CD4-positive, alpha-beta T cell treated with Interleukin-4 for 1 hour (primary cell): ENCODE measurements around the gene PTPN22.
"Not testable (repeated sequence)": the region's sequence is repeated elsewhere in the genome, so short reads cannot be mapped to it uniquely, and the experiment has no call there.

Source experiments
- DNase-seq, 2 donors: peaks; one replicate each; pipeline ENCODE4 v3.0.0-alpha.2; 2020 to 2022

The PTPN22 gene

DNA sequence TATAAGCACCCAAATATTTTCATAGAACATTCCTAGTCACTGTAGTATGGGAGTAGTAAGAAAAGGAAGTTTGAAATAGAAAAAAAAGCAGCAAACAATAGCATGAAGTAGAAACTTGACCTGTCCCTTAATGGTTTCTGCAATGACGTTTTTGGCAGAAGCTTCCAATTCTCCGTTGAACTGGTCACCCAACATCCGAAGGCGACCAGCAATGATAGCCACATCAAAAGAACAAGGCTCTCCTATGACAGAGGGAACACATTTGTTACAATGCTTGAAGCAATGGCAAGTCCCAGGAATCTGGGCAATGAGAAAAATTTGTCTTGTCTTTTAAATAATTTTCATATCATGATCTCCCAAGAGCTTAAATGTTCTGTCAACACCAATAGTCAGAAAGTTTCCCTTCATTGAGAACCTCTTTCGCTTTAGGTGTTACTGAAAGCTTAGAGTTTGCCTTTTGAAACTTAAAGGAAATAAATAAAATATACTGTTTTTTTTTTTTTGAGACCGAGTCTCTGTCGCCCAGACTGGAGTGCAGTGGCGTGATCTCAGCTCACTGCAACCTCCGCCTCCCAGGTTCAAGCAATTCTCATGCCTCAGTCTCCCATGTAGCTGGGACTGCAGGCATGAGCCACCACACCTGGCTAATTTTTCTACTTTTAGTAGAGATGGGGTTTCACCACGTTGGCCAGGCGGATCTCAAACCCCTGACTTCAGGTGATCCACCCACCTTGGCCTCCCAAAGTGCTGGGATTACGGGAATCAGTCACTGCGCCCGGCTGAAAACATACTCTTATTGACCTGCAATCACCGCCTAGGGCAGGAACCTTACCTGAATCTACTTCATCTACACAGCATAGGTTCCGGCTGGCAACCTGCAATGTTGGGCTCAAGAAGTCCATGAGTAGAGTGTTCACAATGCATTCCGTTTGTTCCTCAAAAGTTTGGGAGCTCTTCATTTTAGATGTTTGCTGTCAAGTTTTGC lies 15.2 kb upstream of the PTPN22 start:
- DNase-seq, result no peak

DNA sequence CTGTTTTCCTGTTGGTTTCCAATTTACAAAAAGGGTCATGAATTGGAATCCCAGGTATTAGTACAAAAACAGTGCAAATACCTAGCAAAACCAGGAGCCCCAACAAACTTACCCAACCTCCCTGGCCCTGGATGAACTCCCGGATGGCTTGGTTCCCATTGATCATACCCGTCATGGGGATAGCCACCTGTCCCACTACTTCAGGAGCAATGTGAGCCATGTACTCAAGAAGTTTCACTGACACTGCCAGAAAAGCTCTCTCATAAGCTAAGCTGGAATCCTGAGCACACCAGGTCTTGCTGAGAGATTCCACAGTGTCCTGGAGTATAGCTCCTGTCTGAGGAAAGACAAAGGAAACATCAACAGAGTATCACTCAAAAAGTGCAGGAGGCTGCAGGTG lies 10.1 kb upstream of the PTPN22 start:
- no peak for DNase-seq

DNA sequence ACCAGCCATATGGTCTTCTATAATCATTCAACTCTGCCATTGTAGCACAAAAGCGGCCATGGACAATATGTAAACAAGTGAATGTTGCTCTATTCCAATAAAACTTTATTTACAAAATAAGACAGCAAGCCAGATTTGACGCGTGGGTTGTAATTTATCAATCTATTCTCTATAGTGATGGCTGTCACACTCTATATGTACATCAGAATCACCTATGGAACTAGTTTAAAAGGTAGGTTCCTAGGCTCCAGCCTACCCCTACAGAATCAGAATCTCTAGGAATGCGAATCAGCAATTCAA lies 8.2 kb upstream of the PTPN22 start:
- DNase-seq, result no peak

DNA sequence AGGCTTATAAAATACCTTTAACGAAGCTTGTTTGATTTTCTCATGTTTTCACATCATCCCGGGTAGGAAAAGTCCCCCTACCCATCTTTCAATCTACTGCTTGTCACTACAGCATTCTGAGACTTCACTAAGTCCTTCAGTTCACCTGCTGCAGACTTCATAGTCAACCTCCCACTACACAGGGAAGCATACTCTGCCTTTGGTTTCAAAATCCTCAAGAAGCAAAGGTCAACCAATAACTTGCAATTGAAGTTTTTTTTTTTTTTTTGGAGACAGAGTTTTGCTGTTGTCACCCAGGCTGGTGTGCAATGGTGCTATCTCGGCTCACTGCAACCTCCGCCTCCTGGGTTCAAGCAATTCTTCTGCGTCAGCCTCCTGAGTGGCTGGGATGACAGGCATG lies 4.7 kb upstream of the PTPN22 start:
- DNase-seq, result no peak

DNA sequence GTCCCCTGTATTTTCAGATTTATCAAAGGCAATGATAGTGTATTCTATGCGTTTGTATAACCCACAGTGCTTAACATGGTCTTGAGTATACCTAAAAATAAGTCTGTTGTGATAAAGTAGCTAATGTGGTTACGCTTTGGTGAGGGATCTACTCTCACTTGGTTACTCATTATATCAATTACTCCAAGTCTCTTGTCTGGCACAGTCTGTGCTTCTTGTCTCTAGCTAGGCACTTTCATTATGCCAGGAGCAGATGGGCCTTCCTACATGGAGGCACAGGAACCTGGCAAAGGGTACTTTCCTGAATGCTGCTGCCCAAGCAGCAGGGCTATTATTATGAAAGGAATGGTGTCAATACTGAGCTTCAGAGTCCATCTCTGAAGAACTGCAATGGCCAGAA lies 4.2 kb upstream of the PTPN22 start:
- no peak for DNase-seq

DNA sequence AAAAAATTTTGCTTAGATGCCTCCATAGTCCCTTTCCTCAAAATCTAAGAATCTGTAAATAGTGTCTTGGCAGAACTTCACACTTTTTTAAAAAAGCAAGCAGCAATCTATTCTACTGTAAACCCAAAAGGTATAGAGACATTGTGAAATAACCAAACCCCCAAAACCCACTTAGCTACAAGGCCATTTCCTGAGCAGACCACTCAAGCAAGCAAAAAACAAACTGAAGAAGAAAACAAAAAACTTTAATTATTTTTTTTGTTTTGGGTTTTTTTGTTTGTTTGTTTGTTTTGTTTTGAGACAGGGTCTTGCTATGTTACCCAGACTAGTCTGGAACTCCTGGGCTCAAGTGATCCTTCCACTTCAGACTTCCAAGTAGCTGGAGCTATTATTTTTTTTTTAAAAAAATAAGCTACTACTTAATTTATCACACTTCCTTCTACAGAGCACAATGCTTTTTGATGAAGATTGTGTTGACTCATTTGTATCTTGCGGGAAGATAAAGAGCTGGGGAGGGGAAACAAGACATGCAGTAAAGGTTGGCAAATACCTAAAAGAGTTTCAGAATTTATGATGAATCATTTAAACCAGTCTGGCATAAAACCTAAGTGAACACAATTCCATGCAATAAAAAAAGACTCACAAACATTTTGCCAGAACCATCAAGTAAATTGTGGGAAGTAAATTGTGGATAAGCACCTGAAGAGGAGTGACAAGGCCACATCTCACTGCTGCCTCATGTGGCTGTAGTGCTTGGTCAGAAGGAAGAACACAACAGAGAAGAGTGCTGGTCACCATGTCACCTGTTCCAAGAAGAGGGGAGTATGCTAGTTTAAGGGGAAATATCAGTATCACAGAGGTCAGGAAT lies 2.7 kb upstream of the PTPN22 start:
- DNase-seq, result peak in 1 of 2 donors; percentile 50

DNA sequence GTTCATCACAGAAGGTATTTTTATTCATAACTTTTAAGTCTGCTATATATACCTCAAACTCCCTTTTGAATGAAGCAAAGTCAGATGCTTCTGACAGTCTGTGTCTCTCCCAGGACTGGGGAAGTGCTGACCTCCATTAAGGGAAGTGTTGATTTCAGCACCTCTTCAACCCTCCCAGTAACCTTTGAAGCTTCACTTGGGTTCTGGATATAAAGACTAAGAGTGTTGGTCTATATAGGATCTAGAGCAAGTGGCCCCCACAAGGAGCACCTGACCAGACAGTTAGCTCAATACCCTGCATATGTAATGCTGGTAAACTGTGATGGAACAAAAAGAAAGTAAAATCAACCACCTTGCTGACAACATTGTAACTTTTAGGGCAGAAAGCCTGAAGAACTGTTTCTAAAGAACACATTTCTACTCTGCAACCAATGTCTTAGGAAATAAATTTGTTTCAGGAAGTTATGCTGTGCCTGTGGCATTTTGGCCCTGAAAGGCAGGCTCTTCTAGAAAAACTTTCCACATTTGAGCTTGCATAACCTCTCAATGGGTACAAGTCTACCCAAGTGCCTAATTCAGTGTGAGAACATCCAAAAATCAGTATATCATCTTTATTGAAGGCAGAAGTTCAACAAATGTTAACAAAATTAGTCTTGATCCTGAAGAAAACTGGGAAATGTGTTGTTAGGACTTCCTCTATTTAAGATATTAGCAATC lies 865 bp upstream of the PTPN22 start:
- DNase-seq, result peak in 1 of 2 donors; percentile 56

DNA sequence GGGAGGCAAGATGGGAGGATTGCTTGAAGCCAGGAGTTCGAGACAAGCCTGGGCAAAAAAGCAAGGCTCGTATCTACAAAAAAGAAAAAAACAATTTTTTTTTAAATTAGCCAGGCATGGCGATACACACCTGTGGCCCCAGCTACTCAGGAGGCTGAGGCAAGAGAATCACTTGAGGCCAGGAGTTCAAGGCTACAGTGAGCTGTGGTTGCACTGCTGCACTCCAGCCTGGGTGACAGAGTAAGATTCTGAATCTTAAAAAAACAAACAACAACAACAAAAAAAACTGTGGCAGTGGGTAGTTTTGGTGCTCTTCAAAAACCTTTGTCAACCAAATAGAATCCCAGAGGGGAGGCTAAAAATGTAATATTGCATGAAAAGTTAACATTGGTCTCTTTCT lies 734 bp downstream of the PTPN22 start:
- DNase-seq, result peak in 1 of 2 donors; percentile 32

DNA sequence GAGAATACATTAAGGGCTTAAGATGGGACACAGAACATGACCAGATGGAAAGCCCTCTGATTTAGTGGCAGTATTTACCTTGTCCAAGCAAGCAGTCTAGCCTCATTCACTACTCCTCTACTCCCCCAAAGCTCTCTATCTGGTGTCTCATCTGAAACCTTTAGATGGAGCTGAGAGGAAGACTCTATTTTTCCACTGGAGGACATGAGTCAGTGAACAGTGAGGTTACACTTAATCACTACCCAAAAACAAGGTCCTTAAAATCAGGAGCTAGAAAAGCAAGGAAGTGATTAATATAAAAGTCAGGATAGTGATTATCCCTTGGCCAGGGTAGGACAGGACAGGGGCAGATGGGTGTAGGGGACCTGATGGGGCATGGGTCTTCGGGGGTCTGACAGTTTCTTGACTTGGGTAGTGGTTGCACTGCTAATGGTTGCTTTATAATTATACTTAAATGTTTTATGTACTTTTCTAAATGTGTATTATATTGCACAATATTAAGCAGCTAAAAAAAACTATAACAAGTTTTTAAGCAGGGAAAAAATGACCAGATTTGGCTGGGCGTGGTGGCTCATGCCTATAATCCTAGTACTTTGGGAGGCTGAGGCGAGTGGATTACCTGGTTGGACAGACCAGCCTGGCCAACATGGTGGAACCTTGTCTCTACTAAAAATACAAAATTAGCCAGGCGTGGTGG lies 3.0 kb downstream of the PTPN22 start:
- no peak for DNase-seq

DNA sequence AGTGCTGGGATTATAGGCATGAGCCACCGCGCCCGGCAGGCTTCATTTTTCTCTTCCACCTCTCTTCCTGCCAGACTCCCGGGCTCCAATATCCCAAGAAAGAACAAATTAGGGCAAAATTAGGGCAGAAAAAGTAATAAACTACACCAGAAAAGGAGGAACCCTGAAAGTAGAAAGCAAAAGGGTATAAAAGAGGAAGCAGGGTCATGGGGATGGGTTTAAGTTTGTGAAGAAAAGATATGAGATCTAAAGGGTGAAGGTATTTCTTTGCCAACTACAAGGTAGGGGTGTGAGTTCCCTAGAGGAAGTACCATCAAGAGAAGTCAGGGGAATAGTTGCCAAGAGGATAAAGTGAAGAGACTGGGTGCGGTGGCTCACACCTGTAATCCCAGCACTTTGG lies 9.9 kb downstream of the PTPN22 start:
- DNase-seq, result no peak

DNA sequence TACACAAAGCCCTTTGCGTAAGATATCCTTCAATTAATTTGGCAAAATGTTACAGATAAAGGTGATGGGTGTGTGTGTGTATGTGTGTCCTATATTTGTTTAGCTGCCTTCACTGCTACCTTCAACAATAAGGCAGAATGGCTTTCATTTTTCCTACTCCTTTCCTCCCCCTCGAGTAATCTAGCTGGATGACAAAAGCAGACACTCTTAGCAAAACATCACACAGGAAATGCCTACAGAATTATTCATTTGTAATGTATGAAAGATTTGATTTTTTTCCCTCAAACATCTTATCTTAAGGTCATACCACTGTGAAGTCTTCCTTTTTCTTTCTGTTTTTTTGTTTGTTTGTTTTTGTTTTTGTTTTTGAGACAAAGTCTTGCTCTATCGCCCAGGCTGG lies 10.6 kb downstream of the PTPN22 start:
- no peak for DNase-seq

DNA sequence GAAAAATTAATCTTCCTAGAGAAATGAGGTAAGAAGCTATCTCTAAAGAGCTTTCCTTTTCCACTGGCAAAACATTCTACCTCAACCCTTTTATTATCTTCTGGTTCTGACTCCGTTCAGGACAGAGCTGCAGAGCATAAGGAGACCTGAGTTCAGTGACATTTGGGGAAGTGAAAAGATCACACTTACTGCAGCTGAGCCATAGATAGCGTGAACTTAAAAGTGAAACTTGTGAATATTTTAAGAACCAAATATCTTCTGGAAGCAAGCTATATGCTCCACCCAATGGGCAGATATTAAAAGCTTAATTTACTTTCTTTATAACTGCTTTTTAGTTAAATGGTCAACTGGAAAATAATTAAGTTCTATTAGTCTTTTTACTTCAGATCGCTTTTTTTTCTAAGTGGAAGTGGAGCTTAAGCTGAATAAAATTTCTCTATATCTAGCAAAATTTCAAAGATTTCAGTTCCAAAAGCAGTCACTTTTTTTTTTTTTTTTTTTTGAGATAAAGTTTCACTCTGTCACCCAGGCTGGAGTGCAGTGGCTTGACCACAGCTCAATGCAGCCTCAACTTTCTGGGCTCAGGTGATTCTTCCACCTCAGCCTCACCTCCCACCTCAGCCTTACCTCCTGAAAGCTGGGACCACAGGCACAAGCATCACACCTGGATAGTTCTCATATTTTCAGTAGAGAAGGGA lies 11.9 kb downstream of the PTPN22 start:
- DNase-seq, result no peak

DNA sequence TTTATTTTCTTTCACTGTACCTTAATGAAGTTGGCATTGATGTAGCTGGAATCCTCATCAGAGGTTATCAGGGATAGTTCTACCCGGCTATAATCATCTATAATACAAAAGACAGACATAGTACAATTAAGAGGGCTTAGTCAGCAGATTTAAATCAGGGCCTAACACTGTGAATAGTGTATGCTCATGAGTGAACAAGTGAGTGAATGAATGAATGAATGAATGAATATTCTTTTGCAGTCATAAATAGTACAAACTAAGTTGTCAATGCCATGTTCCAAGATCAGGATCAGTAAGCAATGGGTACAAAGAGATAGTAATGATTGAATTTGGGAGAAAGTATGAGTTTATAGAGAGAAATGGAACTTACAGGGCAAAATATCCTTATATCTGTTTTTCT lies 12.5 kb downstream of the PTPN22 start:
- DNase-seq, result no peak

DNA sequence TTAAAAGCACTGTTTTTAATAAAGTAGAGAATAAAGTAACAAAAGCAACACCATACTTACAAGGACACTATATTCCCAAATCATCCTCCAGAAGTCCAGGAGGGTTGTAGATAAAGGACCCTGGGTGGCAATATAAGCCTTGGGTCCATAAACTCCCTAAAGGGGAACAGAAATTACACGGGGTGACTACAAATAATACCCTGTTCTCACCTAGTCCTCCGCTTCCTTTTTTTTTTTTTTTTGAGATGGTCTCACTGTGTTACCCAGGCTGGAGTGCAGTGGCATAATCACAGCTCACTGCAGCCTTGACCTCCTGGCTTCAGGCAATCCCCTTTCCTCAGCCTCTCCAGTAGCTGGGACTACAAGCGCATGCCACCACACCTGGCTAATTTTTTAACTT lies 13.1 kb downstream of the PTPN22 start:
- no peak for DNase-seq

DNA sequence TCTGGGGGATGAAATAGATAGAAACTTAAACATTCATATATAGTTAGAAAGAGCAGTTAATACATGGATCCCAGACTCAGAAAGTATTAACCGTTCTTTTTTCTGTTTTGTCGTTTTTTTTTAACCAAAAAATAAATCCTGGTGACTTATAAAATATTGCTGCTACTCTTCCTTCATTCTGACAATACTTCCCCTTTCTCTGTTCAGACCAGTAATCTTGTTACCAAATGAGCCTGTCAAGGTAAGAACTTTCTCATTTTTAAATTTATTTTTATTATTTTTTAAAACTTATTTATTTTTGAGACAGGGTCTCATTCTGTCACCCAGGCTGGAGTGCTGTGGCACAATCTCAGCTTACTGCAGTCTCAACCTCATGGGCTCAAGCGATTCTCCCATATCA lies 13.7 kb downstream of the PTPN22 start:
- no peak for DNase-seq

DNA sequence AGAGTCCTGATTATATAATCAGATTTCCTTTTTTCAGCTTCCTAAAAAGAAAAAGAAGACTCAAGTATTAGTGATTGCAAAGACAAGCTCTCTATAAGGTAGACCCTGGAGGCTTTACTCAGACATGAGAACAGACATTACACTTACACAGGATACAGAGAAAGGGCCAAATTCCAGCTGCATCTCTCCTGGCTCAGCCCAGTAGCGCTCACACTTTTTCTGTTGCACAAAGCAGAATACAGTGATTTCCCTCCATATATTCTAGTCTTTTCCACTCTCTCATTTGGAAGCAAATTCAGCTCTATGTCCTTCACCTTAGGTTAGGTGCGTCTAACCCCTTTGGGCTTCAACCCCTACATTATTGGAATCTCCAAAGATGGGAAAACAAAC lies 15.1 kb downstream of the PTPN22 start:
- DNase-seq, result no peak

DNA sequence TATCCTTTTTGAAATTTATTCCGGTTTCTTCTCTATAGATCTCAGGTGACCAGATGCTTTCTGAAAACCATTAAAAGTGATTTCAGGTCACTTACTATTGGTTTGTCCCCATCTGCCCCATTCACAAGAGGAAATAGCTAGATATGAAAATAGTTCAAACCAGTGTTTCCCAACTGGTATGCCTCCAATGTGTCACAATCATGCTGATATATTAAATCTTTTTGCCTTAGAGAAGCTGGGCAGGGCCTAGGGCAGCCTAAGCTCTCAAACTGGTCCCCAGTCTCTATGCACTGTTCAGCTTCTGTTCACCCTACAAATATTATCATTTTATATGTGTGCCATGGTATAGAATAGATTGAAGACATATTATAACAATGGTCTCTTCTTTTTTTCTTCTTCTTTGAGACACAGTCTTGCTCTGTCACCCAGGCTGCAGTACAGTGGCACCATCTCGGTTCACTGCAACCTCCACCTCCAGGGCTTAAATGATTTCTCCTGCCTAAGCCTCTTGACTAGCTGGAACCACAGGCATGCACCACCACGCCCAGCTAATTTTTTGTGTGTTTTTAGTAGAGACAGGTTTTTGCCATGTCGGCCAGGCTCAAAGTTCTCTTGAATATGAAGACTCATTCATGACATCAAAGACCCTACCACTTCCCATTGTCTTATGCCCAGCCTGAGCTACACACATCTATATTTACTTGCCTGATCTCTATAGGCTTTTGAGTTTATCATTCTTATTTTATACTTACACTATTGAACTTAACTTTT lies 15.7 kb downstream of the PTPN22 start:
- DNase-seq, result no peak

DNA sequence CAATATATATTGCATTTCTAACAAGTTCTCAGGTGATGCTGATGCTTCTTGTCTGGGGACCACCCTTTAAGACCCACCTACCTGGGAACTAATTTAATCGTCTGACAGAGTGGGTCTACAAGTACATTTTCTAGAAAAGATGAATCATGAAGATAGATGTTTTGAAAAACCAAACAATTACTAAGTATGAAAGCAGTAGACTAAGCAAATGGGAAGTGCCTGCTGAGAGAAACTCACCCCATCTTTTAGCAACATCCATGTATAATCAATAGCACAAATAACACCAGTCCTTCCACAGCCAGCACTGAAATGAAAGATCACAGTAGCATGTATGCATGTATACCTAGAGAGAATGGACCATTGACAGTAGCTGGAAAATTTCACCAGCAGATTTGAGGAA lies 17.3 kb downstream of the PTPN22 start:
- no peak for DNase-seq

DNA sequence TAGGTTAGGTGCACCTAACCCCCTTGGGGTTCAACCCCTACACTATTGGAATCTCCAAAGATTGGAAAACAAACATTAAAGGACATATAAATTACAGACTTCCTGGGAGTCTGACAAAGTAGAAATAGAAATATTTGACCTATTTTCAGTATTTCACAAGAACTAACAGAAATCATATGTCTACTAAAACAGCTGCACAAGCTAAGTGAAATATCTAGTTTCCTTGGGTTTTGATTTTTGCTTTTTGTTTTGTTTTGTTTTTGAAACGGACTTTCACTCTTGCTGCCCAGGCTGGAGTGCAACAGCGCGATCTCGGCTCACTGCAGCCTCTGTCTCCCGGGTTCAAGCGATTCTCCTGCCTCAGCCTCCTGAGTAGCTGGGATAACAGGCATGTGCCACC lies 18.8 kb downstream of the PTPN22 start:
- not testable (repeated sequence) for DNase-seq

DNA sequence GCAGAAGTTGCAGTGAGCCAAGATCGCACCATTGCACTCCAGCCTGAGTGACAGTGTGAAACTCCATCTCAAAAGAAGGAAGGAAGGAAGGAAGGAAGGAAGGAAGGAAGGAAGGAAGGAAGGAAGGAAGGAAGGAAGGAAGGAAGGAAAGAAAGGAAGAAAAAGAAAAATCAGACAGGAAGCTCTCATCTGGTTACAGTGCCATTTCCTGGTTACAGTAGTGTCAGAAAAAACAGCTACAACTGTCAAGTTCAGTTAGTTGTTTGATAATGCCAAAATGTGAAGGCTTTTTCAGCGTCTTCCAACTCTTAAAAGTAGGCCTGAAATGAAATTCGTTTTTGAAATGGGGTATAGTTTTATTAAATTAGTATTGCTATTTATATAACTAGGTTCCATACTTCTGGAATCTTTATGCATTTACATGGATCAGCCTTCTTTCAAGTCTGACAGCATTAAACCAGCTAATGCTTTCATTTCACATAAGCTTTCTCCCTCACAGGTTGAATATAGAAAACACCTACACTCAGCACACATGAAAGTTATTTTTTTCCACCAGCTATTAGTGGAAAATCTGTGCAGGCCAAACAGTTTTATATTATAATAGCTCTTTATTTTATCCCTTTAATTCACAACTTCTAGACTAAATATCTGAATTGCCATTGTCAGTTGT lies 21.2 kb downstream of the PTPN22 start:
- DNase-seq, result peak in 1 of 2 donors; percentile 41

DNA sequence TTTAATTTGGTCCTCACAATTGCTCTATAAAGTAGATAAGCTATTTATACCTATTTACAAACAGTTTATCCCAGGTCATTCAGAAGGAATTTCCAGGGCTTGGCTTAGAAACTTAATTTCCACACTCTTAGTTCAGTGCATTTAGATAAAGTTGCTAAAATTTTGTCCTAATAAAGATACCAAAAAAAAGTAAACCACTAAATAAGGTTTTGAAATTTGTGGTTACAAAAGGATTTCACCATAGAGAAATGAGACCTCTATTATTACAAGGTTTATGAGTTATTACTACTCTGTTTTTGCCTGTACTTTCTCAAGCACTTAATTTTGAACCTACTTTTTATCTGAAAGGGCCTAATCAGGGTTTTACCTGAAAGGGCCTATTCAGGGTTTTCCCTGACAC lies 22.4 kb downstream of the PTPN22 start:
- DNase-seq, result no peak
